ENCODE results near the gene RBM38. TPM values are rescaled to one million over a fixed set of nuclear protein-coding genes. Genes with fewer than 3 reads are reported as not detected.
"Not testable (repeated sequence)": the region's sequence is repeated elsewhere in the genome, so short reads cannot be mapped to it uniquely, and the experiment has no call there.

RBM38 gene
- total RNA-seq, 2 experiments from 2014 or later: 73.4 to 77.3 TPM

GRCh38 chr20:57429580-57430200, 38.5 kb downstream of the RBM38 start:
- peak; percentile 25 for DNase-seq
- Mint-ChIP-seq H3K4me1 (ENCODE audit: low read depth) (peaks cover 45% of the 10 kb centered on the region), H3K27me3 (no peaks in the 10 kb centered on the region), H3K27ac (no peak overlapping the region), H3K4me3 (no peak overlapping the region), H3K36me3 (no peaks in the 10 kb centered on the region), H3K9me3 (no peaks in the 10 kb centered on the region)
- POLR2A ChIA-PET: no interaction called here
- CTCF ChIA-PET: interaction anchor here (0.8 to 1.4 kb wide), 4 partner anchors 11 to 48 kb away, joined by 3 to 4 read pairs (median 3); no protein-coding TSS in a partner anchor
- intact Hi-C loops (cut with micrococcal nuclease): no loop called here

- intact Hi-C loops (cut with micrococcal nuclease): not testable (repeated sequence)
- CTCF ChIA-PET: interaction anchor here (0.8 to 1.4 kb wide), 4 partner anchors 11 to 48 kb away, joined by 3 to 4 read pairs (median 3); no protein-coding TSS in a partner anchor
These were observed 39.0 kb downstream of the RBM38 start for GRCh38 chr20:57430201-57430596.

GRCh38 chr20:57431539-57431835, 40.3 kb downstream of the RBM38 start:
- ChIA-PET POLR2A (interaction anchor here (3.1 kb wide), 1 partner anchor 33 kb away, joined by 17 read pairs; no protein-coding TSS in a partner anchor), CTCF (no interaction called here)
- H3K27me3 Mint-ChIP-seq: no peaks in the 10 kb centered on the region
- H3K27ac Mint-ChIP-seq: peak overlapping the region; percentile 24
- intact Hi-C loops (cut with micrococcal nuclease): no loop called here
- peaks cover 55% of the 10 kb centered on the region for H3K4me1 Mint-ChIP-seq (ENCODE audit: low read depth)
- DNase-seq: no peak
- no peaks in the 10 kb centered on the region for H3K36me3 Mint-ChIP-seq
- no peak overlapping the region for H3K4me3 Mint-ChIP-seq
- no peaks in the 10 kb centered on the region for H3K9me3 Mint-ChIP-seq

More at GRCh38 chr20:57430201-57430596, 39.0 kb downstream of the RBM38 start:
- H3K4me1 Mint-ChIP-seq (ENCODE audit: low read depth): peaks cover 47% of the 10 kb centered on the region
- H3K27ac Mint-ChIP-seq, H3K9me3 Mint-ChIP-seq, H3K36me3 Mint-ChIP-seq, DNase-seq, POLR2A ChIA-PET, H3K27me3 Mint-ChIP-seq, H3K4me3 Mint-ChIP-seq: not testable (repeated sequence)

DNA sequence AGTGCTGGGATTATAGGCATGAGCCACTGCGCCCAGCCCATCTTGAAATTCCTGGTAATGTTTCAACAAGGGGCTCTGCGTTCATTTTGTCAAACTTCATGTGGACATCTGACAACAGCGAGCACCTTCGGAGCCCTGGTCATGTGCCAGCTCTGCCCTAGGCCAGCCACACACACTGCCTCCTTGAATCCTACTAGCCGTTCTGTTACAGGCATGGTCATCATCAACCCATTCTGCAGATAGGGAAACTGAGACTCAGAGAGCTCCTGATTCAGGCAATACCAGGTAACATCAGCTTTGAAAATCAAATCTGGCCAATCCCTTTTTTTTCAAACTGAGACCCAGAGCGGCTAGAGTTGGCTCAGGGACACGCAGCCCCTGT, 41.3 kb downstream of the RBM38 start:
- no peaks in the 10 kb centered on the region for H3K27me3 Mint-ChIP-seq
- POLR2A ChIA-PET: interaction anchor here (2.0 to 3.1 kb wide), 2 partner anchors 34 to 42 kb away, joined by 6 to 17 read pairs; partner anchors contain the start of gene RBM38

GRCh38 chr20:57432862-57433491, 41.8 kb downstream of the RBM38 start:
- peaks cover 55% of the 10 kb centered on the region for H3K4me1 Mint-ChIP-seq (ENCODE audit: low read depth)
- peak; percentile 84 for DNase-seq
- POLR2A ChIA-PET: interaction anchor here (1.4 to 3.1 kb wide), 3 partner anchors 35 to 42 kb away, joined by 4 to 17 read pairs (median 6); partner anchors contain the start of gene RBM38
- peak overlapping the region; percentile 48 for H3K4me3 Mint-ChIP-seq
- H3K27ac Mint-ChIP-seq: peak overlapping the region; percentile 83
- no peaks in the 10 kb centered on the region for H3K27me3 Mint-ChIP-seq
- H3K9me3 Mint-ChIP-seq: no peaks in the 10 kb centered on the region
- no peaks in the 10 kb centered on the region for H3K36me3 Mint-ChIP-seq
- CTCF ChIA-PET: interaction anchor here (0.9 to 2.0 kb wide), 3 partner anchors 35 to 63 kb away, joined by 4 to 6 read pairs (median 4); no protein-coding TSS in a partner anchor
- intact Hi-C loops (cut with micrococcal nuclease): loop anchor here (1.0 to 2.0 kb wide), 2 partner anchors 34 to 41 kb away; no protein-coding TSS in a partner anchor

More for the DNA sequence above, 41.3 kb downstream of the RBM38 start:
- Mint-ChIP-seq H3K36me3 (no peaks in the 10 kb centered on the region), H3K4me3 (peak overlapping the region; percentile 48), H3K4me1 (ENCODE audit: low read depth) (peaks cover 55% of the 10 kb centered on the region), H3K27ac (peak overlapping the region; percentile 83), H3K9me3 (no peaks in the 10 kb centered on the region)
- DNase-seq: no peak
- intact Hi-C loops (cut with micrococcal nuclease): loop anchor here (2.0 kb wide), 1 partner anchor 34 kb away; no protein-coding TSS in a partner anchor
- CTCF ChIA-PET: interaction anchor here (2.0 kb wide), 1 partner anchor 35 kb away, joined by 6 read pairs; no protein-coding TSS in a partner anchor

GRCh38 chr20:57433657-57434389, 42.6 kb downstream of the RBM38 start:
- Mint-ChIP-seq H3K4me1 (ENCODE audit: low read depth) (peaks cover 55% of the 10 kb centered on the region), H3K4me3 (no peak overlapping the region), H3K27me3 (no peaks in the 10 kb centered on the region), H3K36me3 (no peaks in the 10 kb centered on the region), H3K27ac (no peak overlapping the region), H3K9me3 (no peaks in the 10 kb centered on the region)
- DNase-seq: peak; percentile 58
- ChIA-PET CTCF (interaction anchor here (0.6 to 2.0 kb wide), 4 partner anchors 36 to 107 kb away, joined by 4 to 6 read pairs (median 4); no protein-coding TSS in a partner anchor), POLR2A (interaction anchor here (1.4 to 3.1 kb wide), 3 partner anchors 36 to 43 kb away, joined by 4 to 17 read pairs (median 6); partner anchors contain the start of gene RBM38)
- intact Hi-C loops (cut with micrococcal nuclease): loop anchor here (1.0 to 2.0 kb wide), 2 partner anchors 35 to 42 kb away; no protein-coding TSS in a partner anchor

- ChIA-PET CTCF (interaction anchor here (0.6 to 1.8 kb wide), 4 partner anchors 8 to 106 kb away, joined by 4 read pairs; no protein-coding TSS in a partner anchor), POLR2A (interaction anchor here (1.4 to 3.1 kb wide), 2 partner anchors 36 to 42 kb away, joined by 4 to 17 read pairs; no protein-coding TSS in a partner anchor)
- Mint-ChIP-seq H3K4me1 (ENCODE audit: low read depth) (peaks cover 55% of the 10 kb centered on the region), H3K27me3 (no peaks in the 10 kb centered on the region), H3K27ac (no peak overlapping the region), H3K4me3 (no peak overlapping the region), H3K9me3 (no peaks in the 10 kb centered on the region), H3K36me3 (no peaks in the 10 kb centered on the region)
- intact Hi-C loops (cut with micrococcal nuclease): no loop called here
- DNase-seq: peak; percentile 37
These were observed 43.1 kb downstream of the RBM38 start for GRCh38 chr20:57434390-57434700.

DNA sequence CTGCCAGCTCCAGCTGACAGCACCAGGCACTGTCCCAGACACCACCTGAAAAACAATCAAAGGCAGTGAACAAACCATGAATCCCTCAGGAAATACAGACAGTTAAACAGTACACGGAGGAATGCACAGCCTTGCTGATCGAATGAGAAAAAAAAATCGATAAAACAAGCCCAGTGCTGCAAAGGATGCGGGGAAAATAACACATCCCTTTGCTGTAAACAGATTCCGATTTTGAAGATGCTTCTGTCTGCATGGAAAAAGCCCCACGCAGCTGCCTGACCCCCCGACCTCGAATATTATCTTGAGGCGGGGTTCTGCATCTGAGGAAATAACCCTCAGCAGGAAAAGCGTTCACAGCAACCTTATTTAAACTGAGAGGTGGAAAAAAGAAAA, 43.9 kb downstream of the RBM38 start:
- no peak for DNase-seq
- Mint-ChIP-seq H3K27ac (no peak overlapping the region), H3K4me3 (no peak overlapping the region), H3K36me3 (no peaks in the 10 kb centered on the region), H3K4me1 (ENCODE audit: low read depth) (peaks cover 49% of the 10 kb centered on the region), H3K27me3 (no peaks in the 10 kb centered on the region), H3K9me3 (no peaks in the 10 kb centered on the region)
- CTCF ChIA-PET: interaction anchor here (0.7 to 1.8 kb wide), 6 partner anchors 9 to 814 kb away, joined by 3 to 6 read pairs (median 4); no protein-coding TSS in a partner anchor
- POLR2A ChIA-PET: interaction anchor here (1.1 kb wide), 1 partner anchor 45 kb away, joined by 5 read pairs; no protein-coding TSS in a partner anchor
- intact Hi-C loops (cut with micrococcal nuclease): no loop called here

GRCh38 chr20:57435498-57436222, 44.5 kb downstream of the RBM38 start:
- ChIA-PET POLR2A (interaction anchor here (1.1 kb wide), 1 partner anchor 46 kb away, joined by 5 read pairs; no protein-coding TSS in a partner anchor), CTCF (interaction anchor here (0.7 to 1.8 kb wide), 6 partner anchors 9 to 815 kb away, joined by 3 to 6 read pairs (median 4); no protein-coding TSS in a partner anchor)
- H3K36me3 Mint-ChIP-seq: no peaks in the 10 kb centered on the region
- no peak overlapping the region for H3K27ac Mint-ChIP-seq
- intact Hi-C loops (cut with micrococcal nuclease): no loop called here
- H3K27me3 Mint-ChIP-seq: no peaks in the 10 kb centered on the region
- H3K4me3 Mint-ChIP-seq: no peak overlapping the region
- DNase-seq: peak; percentile 43
- no peaks in the 10 kb centered on the region for H3K9me3 Mint-ChIP-seq
- peaks cover 49% of the 10 kb centered on the region for H3K4me1 Mint-ChIP-seq (ENCODE audit: low read depth)

DNA sequence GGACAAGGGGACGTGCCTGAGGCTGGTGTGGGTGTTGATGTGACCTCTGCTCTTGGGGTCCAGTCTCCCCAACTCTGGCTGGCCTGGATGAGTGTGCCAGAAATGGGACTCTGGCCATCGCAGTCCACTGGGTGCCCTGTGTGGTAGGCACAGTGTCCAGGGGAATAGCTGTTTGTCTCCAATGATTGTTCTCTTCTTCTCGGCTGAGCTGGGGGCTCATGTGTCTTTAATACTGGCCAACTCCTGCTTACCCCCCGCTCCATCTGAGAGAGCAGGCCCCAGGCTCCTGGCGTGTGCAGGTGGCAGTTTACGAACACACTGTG, 45.0 kb downstream of the RBM38 start:
- H3K27ac Mint-ChIP-seq: no peak overlapping the region
- POLR2A ChIA-PET: no interaction called here
- CTCF ChIA-PET: no interaction called here
- no peaks in the 10 kb centered on the region for H3K36me3 Mint-ChIP-seq
- no peak overlapping the region for H3K4me3 Mint-ChIP-seq
- peaks cover 47% of the 10 kb centered on the region for H3K4me1 Mint-ChIP-seq (ENCODE audit: low read depth)
- no peaks in the 10 kb centered on the region for H3K27me3 Mint-ChIP-seq
- H3K9me3 Mint-ChIP-seq: no peaks in the 10 kb centered on the region
- intact Hi-C loops (cut with micrococcal nuclease): no loop called here
- no peak for DNase-seq

DNA sequence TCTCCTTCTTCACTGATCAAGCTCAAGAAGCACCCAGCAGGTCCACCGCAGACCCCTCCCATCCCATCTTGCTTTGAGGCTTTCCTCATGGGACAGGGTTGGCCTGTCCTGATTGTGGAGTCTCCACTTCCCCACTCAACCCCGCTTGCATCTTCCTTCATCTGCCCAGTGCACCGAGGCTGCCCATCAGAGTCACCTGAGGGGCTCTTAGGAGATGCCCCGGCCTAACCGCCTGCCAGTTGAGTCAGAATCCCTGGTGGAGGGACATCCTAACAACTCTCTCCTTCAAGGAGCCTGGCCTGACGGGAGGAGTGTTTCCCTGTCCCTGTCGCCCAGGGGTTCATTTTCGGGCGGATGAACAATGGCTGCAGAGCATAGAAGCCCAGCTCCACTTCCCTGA, 46.1 kb downstream of the RBM38 start:
- H3K4me3 Mint-ChIP-seq: no peak overlapping the region
- DNase-seq: no peak
- H3K9me3 Mint-ChIP-seq: no peaks in the 10 kb centered on the region
- H3K4me1 Mint-ChIP-seq (ENCODE audit: low read depth): peaks cover 38% of the 10 kb centered on the region
- H3K36me3 Mint-ChIP-seq: no peaks in the 10 kb centered on the region
- no peak overlapping the region for H3K27ac Mint-ChIP-seq
- ChIA-PET POLR2A (no interaction called here), CTCF (no interaction called here)
- intact Hi-C loops (cut with micrococcal nuclease): no loop called here
- H3K27me3 Mint-ChIP-seq: no peaks in the 10 kb centered on the region
